HEK293T (cell line): Measurements from ENCODE around the gene STOX1.
"Not testable (repeated sequence)": the region's sequence is repeated elsewhere in the genome, so short reads cannot be mapped to it uniquely, and the experiment has no call there.

Experiments used
- CTCF ChIA-PET: fragments of 350-600 bp; formaldehyde crosslinking; extraction: SDS; loops from one replicate; lab custom pipeline; 2021; ENCODE audit warnings: antibody characterized with exemption, inconsistent platforms; lab: Yijun Ruan, JAX
- POLR2A ChIA-PET: fragments of 350-600 bp; formaldehyde crosslinking; extraction: SDS; loops from one replicate; lab custom pipeline; 2020; ENCODE audit warnings: antibody characterized with exemption, inconsistent platforms; lab: Yijun Ruan, JAX
- DNase-seq: peaks from one replicate; pipeline ENCODE4 v3.0.0; 2012; ENCODE audit warnings: mixed read lengths; ENCODE audit errors: extremely low spot score
- ARNT ChIP-seq: fragments of 450-650 bp; IDR thresholded peaks from 2 replicates; pipeline ENCODE4 v1.6.1; 2017; ENCODE audit warnings: mild to moderate bottlenecking
- BHLHE40 ChIP-seq: fragments of 450-650 bp; IDR thresholded peaks from 2 replicates; pipeline ENCODE4 v1.6.1; 2016; ENCODE audit warnings: mild to moderate bottlenecking, moderate library complexity, borderline replicate concordance
- CTBP1 ChIP-seq: fragments of 450-650 bp; IDR thresholded peaks from 2 replicates; pipeline ENCODE4 v1.6.1; 2016; ENCODE audit warnings: borderline replicate concordance
- ELF4 ChIP-seq: fragments of 450-650 bp; IDR thresholded peaks from 2 replicates; pipeline ENCODE4 v1.6.1; 2017; ENCODE audit warnings: antibody characterized with exemption
- FOXK2 ChIP-seq: fragments of 450-650 bp; IDR thresholded peaks from 2 replicates; pipeline ENCODE4 v1.6.1; 2016; ENCODE audit warnings: mild to moderate bottlenecking
- FOXM1 ChIP-seq: fragments of 450-650 bp; IDR thresholded peaks from 2 replicates; pipeline ENCODE4 v1.6.1; 2017; ENCODE audit warnings: mild to moderate bottlenecking, borderline replicate concordance
- HDGF ChIP-seq: fragments of 450-650 bp; IDR thresholded peaks from 2 replicates; pipeline ENCODE4 v1.6.1; 2017; ENCODE audit warnings: antibody characterized with exemption, borderline replicate concordance
- L3MBTL2 ChIP-seq: fragments of 450-650 bp; conservative IDR thresholded peaks from 2 replicates; pipeline ENCODE4 v1.6.1; 2016; ENCODE audit warnings: mild to moderate bottlenecking
- LEF1 ChIP-seq: fragments of 450-650 bp; IDR thresholded peaks from 2 replicates; pipeline ENCODE4 v1.6.1; 2017; ENCODE audit warnings: mild to moderate bottlenecking, borderline replicate concordance
- NFRKB ChIP-seq: fragments of 450-650 bp; IDR thresholded peaks from 2 replicates; pipeline ENCODE4 v1.6.1; 2016; ENCODE audit warnings: mild to moderate bottlenecking, moderate library complexity
- SP1 ChIP-seq: fragments of 450-650 bp; IDR thresholded peaks from 2 replicates; pipeline ENCODE4 v1.6.1; 2017
- SUZ12 ChIP-seq: fragments of 450-650 bp; IDR thresholded peaks from 2 replicates; pipeline ENCODE4 v1.6.1; 2016; ENCODE audit warnings: mild to moderate bottlenecking
- TARDBP ChIP-seq: fragments of 450-650 bp; IDR thresholded peaks from 2 replicates; pipeline ENCODE4 v1.6.1; 2016
- ZNF384 ChIP-seq: fragments of 450-650 bp; IDR thresholded peaks from 2 replicates; pipeline ENCODE4 v1.6.1; 2016
- TF ChIP-seq, protein P1 (sequence below): fragments of 450-650 bp; IDR thresholded peaks from 2 replicates; pipeline ENCODE4 v1.6.1; 2016

Gene STOX1

DNA sequence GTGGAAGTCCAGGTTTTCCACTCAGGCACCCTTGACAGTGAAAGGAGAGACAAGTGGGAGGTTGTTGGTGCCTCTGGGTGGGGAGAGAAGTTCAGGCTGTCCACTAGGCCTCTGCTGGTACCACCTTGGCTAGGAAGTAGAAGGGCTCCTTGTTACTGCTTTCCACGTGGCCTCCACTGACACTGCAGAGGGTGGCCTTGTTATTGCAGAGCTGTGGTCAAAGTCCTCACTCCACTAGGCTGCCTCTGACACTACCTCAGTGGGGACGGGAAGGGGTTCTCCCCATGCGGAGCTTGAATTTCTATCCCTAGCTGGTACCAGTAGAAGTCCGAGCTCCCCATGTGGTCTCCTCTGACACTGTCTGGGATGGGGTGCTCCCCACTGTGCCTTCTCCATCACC lies 14.9 kb upstream of the STOX1 start:
- no peak for DNase-seq
- ChIA-PET POLR2A (no interaction called here), CTCF (no interaction called here)
- TF ChIP-seq ARNT = no peak
- TF ChIP-seq LEF1 = no peak
- TF ChIP-seq TARDBP = no peak
- TF ChIP-seq HDGF = no peak
- no peak for TF ChIP-seq CTBP1
- no peak for TF ChIP-seq SP1
- no peak for TF ChIP-seq SUZ12
- TF ChIP-seq L3MBTL2 = no peak
- no peak for TF ChIP-seq BHLHE40

DNA sequence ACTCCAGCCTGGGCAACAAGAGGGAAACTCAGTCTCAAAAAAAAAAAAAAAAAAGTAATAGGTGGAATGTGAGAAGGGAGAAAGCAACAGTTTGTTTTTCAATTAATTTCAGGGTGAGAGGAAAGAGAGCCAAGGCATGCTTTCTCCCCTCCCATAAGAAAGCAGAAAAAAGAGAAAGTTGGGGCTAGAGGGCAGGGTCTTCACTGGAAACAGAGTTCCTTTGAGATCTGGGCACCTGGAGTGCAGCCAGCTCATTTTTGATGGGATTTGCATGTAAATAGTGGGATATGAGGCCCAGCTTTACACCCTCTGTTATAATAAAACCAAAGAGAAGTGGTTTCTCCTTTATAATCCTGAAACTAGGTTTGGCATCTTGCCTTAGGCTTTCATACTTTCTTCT lies 13.8 kb upstream of the STOX1 start:
- no peak for DNase-seq
- ChIA-PET CTCF (interaction anchor here (1.5 kb wide), 1 partner anchor 14 kb away, joined by 3 read pairs; the partner anchor contains the start of gene STOX1), POLR2A (no interaction called here)
- TF ChIP-seq L3MBTL2 (no peak), ELF4 (no peak), FOXK2 (no peak), ARNT (no peak), ZNF384 (no peak), SUZ12 (no peak), BHLHE40 (no peak)
- TF ChIP-seq, protein P1, sequence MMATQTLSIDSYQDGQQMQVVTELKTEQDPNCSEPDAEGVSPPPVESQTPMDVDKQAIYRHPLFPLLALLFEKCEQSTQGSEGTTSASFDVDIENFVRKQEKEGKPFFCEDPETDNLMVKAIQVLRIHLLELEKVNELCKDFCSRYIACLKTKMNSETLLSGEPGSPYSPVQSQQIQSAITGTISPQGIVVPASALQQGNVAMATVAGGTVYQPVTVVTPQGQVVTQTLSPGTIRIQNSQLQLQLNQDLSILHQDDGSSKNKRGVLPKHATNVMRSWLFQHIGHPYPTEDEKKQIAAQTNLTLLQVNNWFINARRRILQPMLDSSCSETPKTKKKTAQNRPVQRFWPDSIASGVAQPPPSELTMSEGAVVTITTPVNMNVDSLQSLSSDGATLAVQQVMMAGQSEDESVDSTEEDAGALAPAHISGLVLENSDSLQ = no peak

DNA sequence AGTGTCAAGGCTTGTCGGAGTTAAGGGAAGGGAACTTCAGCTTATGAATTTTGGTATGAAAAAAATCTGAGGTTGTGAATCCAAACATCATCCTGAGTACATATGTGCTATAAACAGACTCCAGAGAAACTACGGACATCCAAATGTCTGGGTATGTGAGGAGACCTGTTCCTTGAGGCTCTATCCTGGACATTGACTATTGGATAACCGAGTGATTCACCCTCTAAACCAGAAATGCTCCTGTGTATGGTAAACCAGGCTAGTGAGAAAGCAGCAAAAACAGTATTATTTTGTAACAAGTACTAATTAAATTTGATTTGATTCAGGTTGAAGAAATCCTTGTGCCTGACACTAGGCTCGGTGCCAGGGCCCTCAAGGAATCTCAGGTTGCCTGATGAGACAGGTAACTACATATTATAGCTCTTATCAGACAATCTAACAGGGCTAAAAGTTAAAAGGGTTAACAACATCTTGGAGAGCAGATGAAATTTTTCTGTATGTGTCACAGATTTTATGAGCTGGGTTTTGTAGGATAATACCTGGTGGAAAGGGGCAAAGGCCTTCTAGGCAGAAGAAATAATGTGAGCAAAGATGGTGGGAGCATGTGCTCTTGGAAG lies 10.4 kb upstream of the STOX1 start:
- TF ChIP-seq BHLHE40 (no peak), L3MBTL2 (no peak), ELF4 (no peak), FOXM1 (no peak), TARDBP (no peak), SP1 (no peak), ARNT (no peak), ZNF384 (no peak), LEF1 (no peak)
- ChIA-PET POLR2A (interaction anchor here (1.6 kb wide), 1 partner anchor 10 kb away, joined by 8 read pairs; the partner anchor contains the start of gene STOX1), CTCF (no interaction called here)
- no peak for DNase-seq

DNA sequence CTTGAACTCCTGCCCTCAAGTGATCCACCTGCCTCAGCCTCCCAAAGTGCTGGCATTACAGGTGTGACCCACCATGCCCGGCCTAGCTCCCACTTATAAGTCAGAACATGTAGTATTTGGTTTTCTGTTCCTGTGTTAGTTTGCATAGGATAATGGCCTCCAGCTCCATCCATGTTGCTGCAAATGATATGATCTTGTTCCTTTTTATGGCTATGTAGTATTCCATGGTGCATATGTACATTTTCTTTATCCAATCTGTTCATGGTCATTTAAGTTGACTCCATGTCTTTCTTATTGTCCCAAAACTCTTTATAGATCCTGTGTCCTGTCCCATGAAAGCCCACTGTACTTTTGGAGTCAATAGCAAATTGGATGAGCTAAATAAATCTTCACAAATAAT lies 7.0 kb upstream of the STOX1 start:
- POLR2A ChIA-PET, DNase-seq: not testable (repeated sequence)
- CTCF ChIA-PET = interaction anchor here (0.6 kb wide), 1 partner anchor 77 kb away, joined by 3 read pairs; no protein-coding TSS in a partner anchor

DNA sequence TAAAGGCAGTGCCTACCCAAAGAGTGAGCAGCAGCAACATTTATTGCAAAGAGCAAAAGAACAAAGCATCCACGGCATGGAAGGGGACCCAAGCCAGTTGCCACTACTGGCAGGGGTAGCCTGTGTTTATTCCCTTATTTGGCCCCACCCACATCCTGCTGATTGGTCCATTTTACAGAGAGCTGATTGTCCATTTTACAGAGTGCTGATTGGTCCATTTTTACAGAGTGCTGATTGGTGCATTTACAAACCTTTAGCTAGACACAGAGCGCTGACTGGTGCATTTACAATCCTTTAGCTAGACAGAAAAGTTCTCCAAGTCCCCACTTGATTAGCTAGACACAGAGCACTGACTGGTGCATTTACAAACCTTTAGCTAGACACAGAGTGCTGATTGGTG lies 4.7 kb upstream of the STOX1 start:
- CTCF ChIA-PET = interaction anchor here (0.6 kb wide), 1 partner anchor 22 kb away, joined by 4 read pairs; no protein-coding TSS in a partner anchor

DNA sequence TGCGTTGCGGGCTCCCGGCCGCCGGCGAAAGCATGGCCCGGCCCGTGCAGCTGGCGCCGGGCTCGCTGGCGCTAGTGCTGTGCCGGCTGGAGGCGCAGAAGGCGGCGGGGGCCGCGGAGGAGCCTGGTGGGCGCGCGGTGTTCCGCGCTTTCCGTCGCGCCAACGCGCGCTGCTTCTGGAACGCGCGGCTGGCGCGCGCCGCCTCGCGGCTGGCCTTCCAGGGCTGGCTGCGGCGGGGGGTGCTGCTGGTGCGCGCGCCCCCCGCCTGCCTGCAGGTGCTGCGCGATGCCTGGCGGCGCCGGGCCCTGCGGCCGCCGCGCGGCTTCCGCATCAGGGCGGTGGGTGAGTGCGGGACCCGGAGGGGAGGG lies 245 bp downstream of the STOX1 start:
- DNase-seq = not testable (repeated sequence)
- ChIA-PET POLR2A (interaction anchor here (0.6 to 2.0 kb wide), 15 partner anchors 8 to 268 kb away, joined by 3 to 14 read pairs (median 5); partner anchors contain the start of genes DDX50 and TET1), CTCF (interaction anchor here (0.6 to 0.7 kb wide), 3 partner anchors 12 to 342 kb away, joined by 3 read pairs; no protein-coding TSS in a partner anchor)

More for the DNA sequence above, 4.7 kb upstream of the STOX1 start:
- DNase-seq, POLR2A ChIA-PET: not testable (repeated sequence)

DNA sequence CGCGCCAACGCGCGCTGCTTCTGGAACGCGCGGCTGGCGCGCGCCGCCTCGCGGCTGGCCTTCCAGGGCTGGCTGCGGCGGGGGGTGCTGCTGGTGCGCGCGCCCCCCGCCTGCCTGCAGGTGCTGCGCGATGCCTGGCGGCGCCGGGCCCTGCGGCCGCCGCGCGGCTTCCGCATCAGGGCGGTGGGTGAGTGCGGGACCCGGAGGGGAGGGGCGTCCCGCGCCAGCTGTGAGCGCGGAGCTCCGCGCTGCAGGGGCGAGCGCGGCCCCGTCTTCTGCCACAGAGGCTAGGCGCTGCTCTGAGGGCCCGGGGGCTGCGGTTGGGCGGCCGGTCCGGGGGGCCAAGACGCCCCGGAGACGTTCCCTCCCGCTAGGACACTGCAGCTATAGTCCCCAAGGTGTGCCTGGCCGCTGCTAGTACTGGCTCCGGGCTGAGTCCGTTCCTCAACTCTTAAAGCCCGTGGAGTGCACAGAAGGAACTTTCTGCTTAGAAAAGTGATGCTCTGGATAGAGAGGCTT lies 811 bp downstream of the STOX1 start:
- CTCF ChIA-PET = interaction anchor here (0.6 kb wide), 1 partner anchor 36 kb away, joined by 4 read pairs; no protein-coding TSS in a partner anchor
- POLR2A ChIA-PET = interaction anchor here (0.9 to 2.0 kb wide), 5 partner anchors 8 to 72 kb away, joined by 3 to 14 read pairs (median 5); partner anchors contain the start of gene DDX50
- DNase-seq = peak; percentile 18

DNA sequence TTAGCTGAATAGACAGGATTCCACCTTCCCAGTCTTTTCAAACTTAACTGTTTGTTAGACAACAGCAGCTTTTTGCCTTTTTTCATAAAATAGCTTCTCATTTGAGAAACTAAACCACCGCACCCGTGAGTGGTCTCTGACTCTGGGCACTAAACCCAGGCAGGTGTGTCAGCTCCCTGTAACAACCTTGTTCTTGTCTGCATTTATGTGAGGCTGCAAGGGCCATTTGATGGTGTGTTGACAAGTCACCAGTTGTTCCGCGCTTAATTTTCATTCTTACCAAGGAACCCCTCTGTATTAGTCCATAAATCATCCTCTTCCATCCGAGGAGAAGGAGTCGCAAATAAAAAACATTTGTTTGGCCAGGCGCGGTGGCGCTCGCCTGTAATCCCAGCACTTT lies 1.5 kb downstream of the STOX1 start:
- ChIA-PET CTCF (interaction anchor here (0.6 kb wide), 1 partner anchor 37 kb away, joined by 4 read pairs; no protein-coding TSS in a partner anchor), POLR2A (interaction anchor here (0.9 to 2.0 kb wide), 2 partner anchors 48 to 72 kb away, joined by 3 to 10 read pairs; partner anchors contain the start of gene DDX50)

More for the DNA sequence above, 1.5 kb downstream of the STOX1 start:
- no peak for TF ChIP-seq SUZ12
- TF ChIP-seq NFRKB = no peak
- TF ChIP-seq ELF4 = no peak
- TF ChIP-seq, protein P1 = no peak; the same call in 1 of the 2 replicates
- DNase-seq = no peak
